ENCODE data around the gene LTB4R2.

Gene LTB4R2

DNA sequence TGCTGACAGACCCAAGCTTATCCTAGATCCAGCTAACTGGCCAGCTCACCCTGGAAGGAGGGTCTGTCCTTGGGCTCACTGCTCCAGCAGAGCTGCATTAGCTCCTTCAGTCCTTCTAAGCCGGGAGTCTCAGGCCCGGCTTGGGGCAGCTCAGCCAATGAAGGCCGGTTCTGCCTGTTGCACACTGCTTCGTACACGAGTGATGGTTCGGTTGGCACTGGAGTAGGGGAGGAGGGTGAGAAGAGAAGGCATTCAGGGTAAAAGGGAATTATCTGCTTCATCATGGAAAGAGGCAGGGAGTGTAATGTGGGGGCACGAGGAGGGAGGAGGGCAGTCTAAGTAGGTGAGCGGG lies 27.9 kb downstream of the LTB4R2 start:
- in situ Hi-C loops (cut with MboI; ENCODE audit: low sequenced_read_pairs, unreplicated experiment): loop anchor here (25.0 kb wide), 1 partner anchor 350 kb away; no protein-coding TSS in a partner anchor
- DNase-seq (ENCODE audit: low spot score): no peak
- TF ChIP-seq, protein P1, sequence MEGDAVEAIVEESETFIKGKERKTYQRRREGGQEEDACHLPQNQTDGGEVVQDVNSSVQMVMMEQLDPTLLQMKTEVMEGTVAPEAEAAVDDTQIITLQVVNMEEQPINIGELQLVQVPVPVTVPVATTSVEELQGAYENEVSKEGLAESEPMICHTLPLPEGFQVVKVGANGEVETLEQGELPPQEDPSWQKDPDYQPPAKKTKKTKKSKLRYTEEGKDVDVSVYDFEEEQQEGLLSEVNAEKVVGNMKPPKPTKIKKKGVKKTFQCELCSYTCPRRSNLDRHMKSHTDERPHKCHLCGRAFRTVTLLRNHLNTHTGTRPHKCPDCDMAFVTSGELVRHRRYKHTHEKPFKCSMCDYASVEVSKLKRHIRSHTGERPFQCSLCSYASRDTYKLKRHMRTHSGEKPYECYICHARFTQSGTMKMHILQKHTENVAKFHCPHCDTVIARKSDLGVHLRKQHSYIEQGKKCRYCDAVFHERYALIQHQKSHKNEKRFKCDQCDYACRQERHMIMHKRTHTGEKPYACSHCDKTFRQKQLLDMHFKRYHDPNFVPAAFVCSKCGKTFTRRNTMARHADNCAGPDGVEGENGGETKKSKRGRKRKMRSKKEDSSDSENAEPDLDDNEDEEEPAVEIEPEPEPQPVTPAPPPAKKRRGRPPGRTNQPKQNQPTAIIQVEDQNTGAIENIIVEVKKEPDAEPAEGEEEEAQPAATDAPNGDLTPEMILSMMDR (IDR thresholded peaks at IDR 0.05; ENCODE audit: borderline replicate concordance, control extremely low read depth, extremely low read depth, insufficient read depth, missing control alignments): no peak

DNA sequence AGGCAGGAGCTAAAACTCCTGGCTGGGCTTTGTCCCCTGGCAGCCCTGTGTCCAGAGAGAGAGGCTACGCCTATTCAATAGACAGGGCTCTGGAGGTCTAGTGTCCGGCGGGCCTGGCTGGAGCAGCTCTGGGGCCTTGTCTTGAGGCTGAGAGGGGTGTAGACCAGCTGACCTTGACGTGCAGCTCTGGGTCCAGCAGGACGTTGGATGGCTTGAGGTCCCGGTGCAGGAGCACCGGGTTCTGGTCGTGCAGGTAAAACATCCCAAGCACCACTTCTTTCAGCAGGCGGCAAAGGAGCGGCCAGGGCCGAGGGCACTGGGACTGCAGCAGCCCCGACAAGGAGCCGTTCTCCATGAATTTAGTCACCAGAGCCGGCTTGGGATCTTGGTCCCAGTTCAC lies 28.9 kb downstream of the LTB4R2 start:
- TF ChIP-seq, protein P1 (IDR thresholded peaks at IDR 0.05; ENCODE audit: borderline replicate concordance, control extremely low read depth, extremely low read depth, insufficient read depth, missing control alignments): no peak
- in situ Hi-C loops (cut with MboI; ENCODE audit: low sequenced_read_pairs, unreplicated experiment): loop anchor here (25.0 kb wide), 1 partner anchor 348 kb away; no protein-coding TSS in a partner anchor
- no peak for DNase-seq (ENCODE audit: low spot score)

DNA sequence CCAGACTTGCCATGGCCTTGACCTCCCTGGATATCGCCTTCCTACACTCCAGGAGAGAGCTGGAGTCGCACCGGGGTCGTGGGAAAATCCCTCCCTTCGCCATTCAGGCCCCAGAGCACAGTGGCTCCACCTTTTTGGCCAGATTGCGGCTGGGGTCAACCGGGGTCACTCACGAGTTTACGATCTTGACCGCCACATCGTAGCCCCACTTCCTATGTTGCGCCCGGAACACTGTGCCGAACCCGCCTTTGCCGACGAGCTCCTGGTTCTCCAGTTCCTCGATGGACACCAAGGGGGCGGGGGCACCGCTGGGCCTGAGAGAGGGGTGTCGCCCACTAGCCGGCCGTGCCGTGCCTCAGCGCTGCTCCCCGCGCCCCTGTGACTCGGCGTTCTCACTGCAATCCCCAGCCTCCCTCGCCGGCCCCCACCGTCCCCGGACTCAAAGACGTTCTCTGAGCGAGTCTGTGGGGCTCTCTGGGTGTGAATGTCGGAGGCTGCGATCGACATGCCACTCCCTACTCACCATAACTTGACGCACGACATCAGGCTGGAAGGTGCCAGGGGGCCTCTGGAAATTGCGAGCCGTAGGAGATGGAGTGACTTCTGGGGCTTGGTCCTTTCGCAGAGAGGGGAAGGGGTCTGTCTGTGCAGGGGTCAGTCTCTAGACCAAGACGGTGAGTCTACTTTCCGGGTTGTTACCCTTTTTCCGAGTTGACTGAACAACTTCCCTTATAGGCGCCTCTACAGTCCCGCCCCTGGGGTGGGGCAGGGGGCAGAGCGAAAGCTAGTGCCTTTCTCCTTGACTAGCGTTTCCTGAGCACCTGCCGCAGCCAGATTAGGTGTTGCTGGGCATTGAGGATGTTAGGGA lies 29.6 kb downstream of the LTB4R2 start, which contains the start of gene RIPK3:
Gene RIPK3 (minus strand): TSS at position 708 of the 868 bp plus-strand sequence. CDS start 165 bp downstream, at position 543.
- TF ChIP-seq, protein P1 (IDR thresholded peaks at IDR 0.05; ENCODE audit: borderline replicate concordance, control extremely low read depth, extremely low read depth, insufficient read depth, missing control alignments): no peak
- DNase-seq (ENCODE audit: low spot score): peak; percentile 81
- in situ Hi-C loops (cut with MboI; ENCODE audit: low sequenced_read_pairs, unreplicated experiment): loop anchor here (25.0 kb wide), 1 partner anchor 348 kb away; no protein-coding TSS in a partner anchor

DNA sequence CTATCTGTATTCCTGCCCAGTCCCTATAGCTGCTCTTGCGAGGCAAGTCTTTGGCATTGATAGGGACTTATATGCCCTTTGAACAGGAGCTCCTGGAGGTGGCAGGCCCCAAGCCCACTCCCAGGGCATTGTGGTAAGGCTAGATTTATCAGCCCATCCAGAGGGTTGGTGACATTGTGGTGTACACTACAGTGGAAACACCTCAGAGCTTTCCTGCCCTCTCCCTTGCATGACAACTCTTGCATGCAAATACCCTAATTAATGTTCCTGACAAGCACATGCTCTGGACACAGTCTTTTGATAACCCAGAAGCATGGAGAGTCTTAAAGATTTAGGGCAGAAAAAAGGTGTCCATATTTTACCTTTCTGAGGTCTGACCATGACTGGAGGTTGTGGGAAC lies 30.7 kb downstream of the LTB4R2 start:
- TF ChIP-seq, protein P1 (IDR thresholded peaks at IDR 0.05; ENCODE audit: borderline replicate concordance, control extremely low read depth, extremely low read depth, insufficient read depth, missing control alignments): no peak
- in situ Hi-C loops (cut with MboI; ENCODE audit: low sequenced_read_pairs, unreplicated experiment): loop anchor here (25.0 kb wide), 1 partner anchor 347 kb away; no protein-coding TSS in a partner anchor
- DNase-seq (ENCODE audit: low spot score): no peak

DNA sequence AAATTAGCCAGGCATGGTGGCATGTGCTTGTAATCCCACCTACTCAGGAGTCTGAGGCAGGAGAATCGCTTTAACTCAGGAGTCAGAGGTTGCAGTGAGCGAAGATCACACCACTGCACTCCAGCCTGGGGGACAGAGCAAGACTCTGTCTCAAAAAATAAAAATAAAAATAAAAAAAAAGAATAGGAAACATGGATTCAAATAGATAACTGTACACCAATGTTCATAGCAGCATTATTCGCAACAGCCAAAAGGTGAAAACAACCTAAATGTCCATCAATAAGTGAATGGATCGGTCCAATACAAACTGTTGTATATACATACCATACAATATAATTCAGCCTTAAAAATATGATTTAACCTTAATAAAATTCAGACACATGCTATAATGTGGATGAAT lies 32.9 kb downstream of the LTB4R2 start:
- no peak for DNase-seq (ENCODE audit: low spot score)
- in situ Hi-C loops (cut with MboI; ENCODE audit: low sequenced_read_pairs, unreplicated experiment): loop anchor here (25.0 kb wide), 1 partner anchor 344 kb away; no protein-coding TSS in a partner anchor
- TF ChIP-seq, protein P1 (IDR thresholded peaks at IDR 0.05; ENCODE audit: borderline replicate concordance, control extremely low read depth, extremely low read depth, insufficient read depth, missing control alignments): no peak

DNA sequence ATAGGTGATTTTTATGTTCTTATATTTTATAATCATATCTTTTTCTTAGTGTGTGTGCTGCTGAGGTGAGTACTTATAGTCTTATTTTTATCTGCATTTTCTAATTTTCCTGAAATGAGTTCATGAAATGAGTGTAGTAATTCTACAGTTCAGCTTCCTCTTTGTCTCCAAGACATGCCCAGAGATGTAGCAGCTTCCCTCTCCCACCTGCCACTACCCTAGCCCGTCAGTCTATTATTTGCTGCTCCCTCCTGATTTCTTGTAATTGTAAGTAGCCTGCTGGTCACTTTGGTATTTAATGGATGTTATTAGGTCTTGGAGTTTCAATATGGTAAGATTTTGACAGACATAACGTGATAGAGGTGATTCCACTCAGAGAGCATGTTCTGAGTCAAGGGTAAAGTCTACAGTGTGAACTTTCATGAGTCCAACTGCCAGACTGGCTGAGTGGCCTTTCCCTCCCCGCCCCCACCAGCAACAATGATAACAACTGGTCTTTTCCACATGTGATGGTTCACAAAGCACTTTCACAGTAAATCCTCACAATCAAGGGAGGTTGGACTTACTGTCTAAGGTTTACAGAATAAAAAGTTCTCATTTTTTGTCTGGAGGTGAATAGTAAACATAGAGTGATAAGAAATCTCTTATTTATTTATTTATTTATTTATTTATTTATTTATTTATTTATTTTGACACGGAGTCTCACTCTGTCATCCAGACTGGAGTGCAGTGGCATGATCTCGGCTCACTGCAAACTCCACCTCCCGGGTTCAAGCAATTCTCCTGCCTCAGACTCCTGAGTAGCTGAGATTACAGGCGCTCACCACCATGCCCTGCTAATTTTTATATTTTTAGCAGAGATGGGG lies 34.1 kb downstream of the LTB4R2 start:
- no peak for DNase-seq (ENCODE audit: low spot score)
- in situ Hi-C loops (cut with MboI; ENCODE audit: low sequenced_read_pairs, unreplicated experiment): loop anchor here (25.0 kb wide), 1 partner anchor 343 kb away; no protein-coding TSS in a partner anchor
- TF ChIP-seq, protein P1 (IDR thresholded peaks at IDR 0.05; ENCODE audit: borderline replicate concordance, control extremely low read depth, extremely low read depth, insufficient read depth, missing control alignments): no peak

All from GM13976 (cell line).